Keratinocyte (primary cell): ENCODE data around the gene TMC2. TPM values are rescaled to one million over a fixed set of nuclear protein-coding genes. Genes with fewer than 3 reads are reported as not detected.
A peak's percentile ranks its signal among the peaks of the same experiment; 100 is the strongest.

Experiments
- DNase-seq: peaks from one replicate; pipeline ENCODE4 v3.0.0-alpha.2; 2011; ENCODE audit warnings: low read depth, missing footprints, low spot score
- FAIRE-seq: peaks from 2 replicates; lab custom pipeline; 2011; peaks lifted over from hg19 to GRCh38; lab: Jason Lieb, UNC
- H2AFZ ChIP-seq: 2 replicates; pipeline ENCODE4 v1.6.0; 2012; ENCODE audit warnings: low read length, control low read depth, inconsistent platforms; ENCODE audit not compliant: control insufficient read depth
- H3K27ac ChIP-seq: 2 replicates; pipeline ENCODE4 v1.5.1; 2011; ENCODE audit warnings: low read length; ENCODE audit not compliant: control insufficient read depth, insufficient read depth
- H3K27me3 ChIP-seq: 3 replicates; pipeline ENCODE4 v1.6.0; 2011; ENCODE audit warnings: low read length; ENCODE audit not compliant: control insufficient read depth, insufficient read depth; ENCODE audit errors: extremely low read depth
- H3K36me3 ChIP-seq, 2 experiments: 2 replicates in 1 of 2; 3 replicates in 1 of 2; pipeline ENCODE4 v1.5.1; 2011; ENCODE audit warnings: low read length in 2 of 2, mild to moderate bottlenecking in 1 of 2; ENCODE audit not compliant: control insufficient read depth in 2 of 2, insufficient read depth in 2 of 2; ENCODE audit errors: extremely low read depth in 1 of 2
- H3K4me1 ChIP-seq: 3 replicates; pipeline ENCODE4 v1.5.1; 2011; ENCODE audit warnings: low read length; ENCODE audit not compliant: control insufficient read depth, insufficient read depth; ENCODE audit errors: extremely low read depth
- H3K4me2 ChIP-seq: 3 replicates; pipeline ENCODE4 v1.6.0; 2011; ENCODE audit warnings: low read depth, low read length; ENCODE audit not compliant: control insufficient read depth, insufficient read depth; ENCODE audit errors: extremely low read depth
- H3K4me3 ChIP-seq, 3 experiments: fragments of 200-600 bp in 1 of 3; sonication (generic) in 1 of 3; 2 replicates in 2 of 3; 3 replicates in 1 of 3; pipeline ENCODE4 v1.5.1; 2011 to 2016; ENCODE audit warnings: low read length in 3 of 3, mild to moderate bottlenecking in 3 of 3, control low read depth in 2 of 3, inconsistent platforms in 1 of 3, low read depth in 1 of 3, mixed read lengths in 1 of 3, mixed run types in 1 of 3, moderate library complexity in 1 of 3; ENCODE audit not compliant: control insufficient read depth in 2 of 3, insufficient read depth in 2 of 3; ENCODE audit errors: extremely low read depth in 1 of 3
- H3K79me2 ChIP-seq: 2 replicates; pipeline ENCODE4 v1.6.0; 2012; ENCODE audit warnings: low read length; ENCODE audit not compliant: control insufficient read depth, insufficient read depth
- H3K9ac ChIP-seq: 3 replicates; pipeline ENCODE4 v1.6.0; 2011; ENCODE audit warnings: low read length; ENCODE audit not compliant: control insufficient read depth, insufficient read depth; ENCODE audit errors: extremely low read depth
- H3K9me1 ChIP-seq: 3 replicates; pipeline ENCODE4 v1.6.0; 2011; ENCODE audit warnings: low read length; ENCODE audit not compliant: control insufficient read depth, insufficient read depth; ENCODE audit errors: extremely low read depth
- H3K9me3 ChIP-seq: 2 replicates; pipeline ENCODE4 v1.5.1; 2012; ENCODE audit warnings: low read depth, low read length; ENCODE audit not compliant: control insufficient read depth
- H4K20me1 ChIP-seq: 3 replicates; pipeline ENCODE4 v1.6.0; 2011; ENCODE audit warnings: low read length; ENCODE audit not compliant: control insufficient read depth, insufficient read depth; ENCODE audit errors: extremely low read depth
- EZH2 ChIP-seq: IDR thresholded peaks from one replicate; pipeline ENCODE4 v1.6.1; 2012; ENCODE audit warnings: inconsistent platforms, mild to moderate bottlenecking, low read length, moderate library complexity
- dilution Hi-C: fragments of 300-500 bp; cut with MboI; formaldehyde crosslinking; loops from one replicate; pipeline ENCODE4 v1.7.0; 2020; ENCODE audit warnings: low sequenced_read_pairs; ENCODE audit not compliant: extremely low pct_ligation_motif_present
- polyA plus RNA-seq, 5 experiments: library from polyadenylated mRNA; depleted of rRNA in 3 of 5; stranded (reverse) in 3 of 5; stranded (forward) in 1 of 5; unstranded in 1 of 5; fragments of >200 nt; gene quantifications; 1 replicate in 1 of 5; 2 replicates in 3 of 5; 3 replicates in 1 of 5; pipeline versions ENCODE4 v1.2.1 to v1.2.3, GENCODE V29; 2011 to 2012; ENCODE audit warnings: missing spikeins in 2 of 5, low read depth in 1 of 5, low replicate concordance in 1 of 5
- TF ChIP-seq, protein P1 (sequence below), 3 experiments: IDR thresholded peaks in 1 of 3; conservative IDR thresholded peaks in 1 of 3; optimal IDR thresholded peaks in 1 of 3; 2 replicates in 2 of 3; 3 replicates in 1 of 3; pipeline versions ENCODE3 to v1.5.1; 2011; ENCODE audit warnings: low read length in 3 of 3, mild to moderate bottlenecking in 3 of 3, moderate library complexity in 2 of 3, control low read depth in 1 of 3, inconsistent platforms in 1 of 3; ENCODE audit not compliant: insufficient read depth in 2 of 3; ENCODE audit errors: extremely low read depth in 1 of 3

Gene TMC2
- polyA plus RNA-seq, 1 donor (not counting 4 experiments of a cell fraction or from before 2014, with no cell fraction given) = not detected

DNA sequence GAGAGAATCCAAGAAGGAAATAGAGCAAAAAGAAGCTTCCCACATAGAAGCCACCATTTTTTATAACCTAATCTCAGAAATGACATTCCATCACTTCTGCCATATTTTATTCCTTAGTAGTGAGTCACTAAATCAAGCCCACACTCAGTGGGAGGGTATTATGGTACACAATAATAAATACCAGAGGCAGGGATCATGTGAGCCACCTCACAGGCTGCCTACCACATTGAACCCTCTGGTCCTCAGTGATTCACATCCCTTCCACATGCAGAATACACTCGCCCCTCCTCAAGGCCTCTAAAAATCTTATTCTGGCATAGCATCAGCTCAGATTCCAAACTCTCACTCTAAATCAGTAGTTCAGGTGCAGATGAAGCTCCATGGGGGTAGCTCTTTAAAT, 49.4 kb downstream of the TMC2 start:
- dilution Hi-C loops = no loop called here
- peak; percentile 17 for DNase-seq
- FAIRE-seq = peak; percentile 73
- Histone ChIP-seq H3K9ac (no peak overlapping the region), H3K9me3 (no peaks in the 10 kb centered on the region), H3K9me1 (no peaks in the 10 kb centered on the region), H3K4me1 (peaks cover 10% of the 10 kb centered on the region), H2AFZ (peak overlapping the region; percentile 23), H3K4me3 (no peak overlapping the region), H3K27ac (no peak overlapping the region), H3K4me2 (no peak overlapping the region), H3K79me2 (no peaks in the 10 kb centered on the region), H3K27me3 (peaks cover under 1% of the 10 kb centered on the region), H3K36me3 (no peaks in the 10 kb centered on the region), H4K20me1 (no peaks in the 10 kb centered on the region)
- TF ChIP-seq EZH2 = no peak
- TF ChIP-seq, protein P1, sequence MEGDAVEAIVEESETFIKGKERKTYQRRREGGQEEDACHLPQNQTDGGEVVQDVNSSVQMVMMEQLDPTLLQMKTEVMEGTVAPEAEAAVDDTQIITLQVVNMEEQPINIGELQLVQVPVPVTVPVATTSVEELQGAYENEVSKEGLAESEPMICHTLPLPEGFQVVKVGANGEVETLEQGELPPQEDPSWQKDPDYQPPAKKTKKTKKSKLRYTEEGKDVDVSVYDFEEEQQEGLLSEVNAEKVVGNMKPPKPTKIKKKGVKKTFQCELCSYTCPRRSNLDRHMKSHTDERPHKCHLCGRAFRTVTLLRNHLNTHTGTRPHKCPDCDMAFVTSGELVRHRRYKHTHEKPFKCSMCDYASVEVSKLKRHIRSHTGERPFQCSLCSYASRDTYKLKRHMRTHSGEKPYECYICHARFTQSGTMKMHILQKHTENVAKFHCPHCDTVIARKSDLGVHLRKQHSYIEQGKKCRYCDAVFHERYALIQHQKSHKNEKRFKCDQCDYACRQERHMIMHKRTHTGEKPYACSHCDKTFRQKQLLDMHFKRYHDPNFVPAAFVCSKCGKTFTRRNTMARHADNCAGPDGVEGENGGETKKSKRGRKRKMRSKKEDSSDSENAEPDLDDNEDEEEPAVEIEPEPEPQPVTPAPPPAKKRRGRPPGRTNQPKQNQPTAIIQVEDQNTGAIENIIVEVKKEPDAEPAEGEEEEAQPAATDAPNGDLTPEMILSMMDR (optimal IDR thresholded peaks at IDR 0.05 in 1 of 3, IDR thresholded peaks at IDR 0.05 in 1 of 3, conservative IDR thresholded peaks at IDR 0.05 in 1 of 3; ENCODE audit: extremely low read depth in 1 of 3, insufficient read depth in 2 of 3, low read length in 3 of 3) = no peak

GRCh38 chr20:2593756-2594155, 57.4 kb downstream of the TMC2 start:
- FAIRE-seq (no peak), DNase-seq (no peak)
- no peaks in the 10 kb centered on the region for H4K20me1 ChIP-seq
- no peak for TF ChIP-seq EZH2
- TF ChIP-seq, protein P1 (optimal IDR thresholded peaks at IDR 0.05 in 1 of 3, IDR thresholded peaks at IDR 0.05 in 1 of 3, conservative IDR thresholded peaks at IDR 0.05 in 1 of 3; ENCODE audit: extremely low read depth in 1 of 3, insufficient read depth in 2 of 3, low read length in 3 of 3) = no peak
- H3K27me3 ChIP-seq = peaks cover 13% of the 10 kb centered on the region
- no peak overlapping the region for H3K27ac ChIP-seq
- no peaks in the 10 kb centered on the region for H3K79me2 ChIP-seq
- dilution Hi-C loops = no loop called here
- no peaks in the 10 kb centered on the region for H3K9me3 ChIP-seq
- H3K36me3 ChIP-seq = no peaks in the 10 kb centered on the region
- H3K4me1 ChIP-seq = no peaks in the 10 kb centered on the region
- H3K9me1 ChIP-seq = no peaks in the 10 kb centered on the region
- H3K4me2 ChIP-seq = no peak overlapping the region
- no peak overlapping the region for H2AFZ ChIP-seq
- H3K9ac ChIP-seq = no peak overlapping the region
- no peak overlapping the region for H3K4me3 ChIP-seq
